PC-9 (cell line): ENCODE measurements around the gene CALCB. TPM values are rescaled to one million over a fixed set of nuclear protein-coding genes. Genes with fewer than 3 reads are reported as not detected.

ENCODE experiments used
- BruUV-seq: library from RNA; stranded (reverse); fragments of 400-500 nt; replicated peaks from 2 replicates; lab custom pipeline; 2021; lab: Mats Ljungman, UMichigan
- CTCF ChIA-PET: fragments of 300-600 bp; sonication (Branson Sonifier 250); formaldehyde crosslinking; loops from one replicate; lab custom pipeline; 2022; ENCODE audit warnings: antibody characterized with exemption; lab: Charles Lee
- POLR2A ChIA-PET: fragments of 300-600 bp; sonication (Branson Sonifier 250); formaldehyde crosslinking; loops from one replicate; lab custom pipeline; 2022; ENCODE audit warnings: antibody characterized with exemption; ENCODE audit not compliant: unreplicated experiment; lab: Charles Lee
- DNase-seq, 2 experiments: peaks; one replicate each; pipeline versions ENCODE4 v3.0.0 to v3.0.0-alpha.2; 2015 to 2022; ENCODE audit warnings: mixed read lengths in 1 of 2
- H2AFZ ChIP-seq: fragments of 200-600 bp; sonication (generic); 2 replicates; pipeline ENCODE4 v1.8.1; 2017; ENCODE audit warnings: antibody characterized with exemption
- H3F3A ChIP-seq: fragments of 200-600 bp; sonication (generic); 2 replicates; pipeline ENCODE4 v1.8.1; 2017; ENCODE audit warnings: antibody characterized with exemption, mild to moderate bottlenecking, low read depth; ENCODE audit not compliant: insufficient read depth
- H3K27ac ChIP-seq: fragments of 200-600 bp; sonication (generic); 2 replicates; pipeline ENCODE4 v1.6.1; 2016; ENCODE audit warnings: mixed run types
- H3K27me3 ChIP-seq: fragments of 200-600 bp; sonication (generic); 2 replicates; pipeline ENCODE4 v1.6.1; 2016; ENCODE audit warnings: low read depth, mixed run types; ENCODE audit not compliant: insufficient read depth
- H3K36me3 ChIP-seq: fragments of 200-600 bp; sonication (generic); 2 replicates; pipeline ENCODE4 v1.6.1; 2016; ENCODE audit warnings: low read depth, mixed run types
- H3K4me1 ChIP-seq: fragments of 200-600 bp; sonication (generic); replicated peaks from 2 replicates; pipeline ENCODE4 v1.6.1; 2016; ENCODE audit warnings: mixed run types; ENCODE audit not compliant: insufficient read depth
- H3K4me2 ChIP-seq: fragments of 200-600 bp; sonication (generic); 2 replicates; pipeline ENCODE4 v1.6.1; 2017; ENCODE audit warnings: mixed run types
- H3K4me3 ChIP-seq: fragments of 200-600 bp; sonication (generic); 2 replicates; pipeline ENCODE4 v1.6.1; 2016; ENCODE audit warnings: mixed run types
- H3K79me2 ChIP-seq: fragments of 200-600 bp; sonication (generic); 2 replicates; pipeline ENCODE4 v1.6.1; 2017; ENCODE audit warnings: low read depth, mixed run types
- H3K9me2 ChIP-seq: fragments of 200-600 bp; sonication (generic); 2 replicates; pipeline ENCODE4 v1.8.1; 2017; ENCODE audit warnings: mild to moderate bottlenecking; ENCODE audit not compliant: insufficient read depth
- H3K9me3 ChIP-seq: fragments of 200-600 bp; sonication (generic); 2 replicates; pipeline ENCODE4 v1.8.1; 2016; ENCODE audit warnings: low read depth; ENCODE audit not compliant: insufficient read depth
- H4K20me1 ChIP-seq: fragments of 200-600 bp; sonication (generic); 2 replicates; pipeline ENCODE4 v1.8.1; 2017; ENCODE audit not compliant: insufficient read depth
- CTCF ChIP-seq: fragments of 200-600 bp; sonication (generic); conservative IDR thresholded peaks from 2 replicates; pipeline ENCODE4 v1.6.1; 2017; ENCODE audit warnings: mixed run types, antibody characterized with exemption, mild to moderate bottlenecking, moderate library complexity
- EZH2 ChIP-seq: fragments of 200-600 bp; sonication (generic); IDR thresholded peaks from 2 replicates; pipeline ENCODE4 v1.8.0; 2017; ENCODE audit warnings: antibody characterized with exemption, low read depth
- intact Hi-C: fragments of 100-400 bp; cut with micrococcal nuclease; formaldehyde crosslinking; loops from one replicate; pipeline ENCODE4 v1.10.0; 2022; ENCODE audit not compliant: unreplicated experiment
- total RNA-seq: library from RNA; stranded (reverse); gene quantifications from 2 replicates; pipeline ENCODE4 v1.2.3, GENCODE V29; 2021

The CALCB gene
- total RNA-seq, 1 experiment from 2014 or later = not detected

GRCh38 chr11:15071556-15072255, 1.7 kb upstream of the CALCB start:
- no TSS peak for BruUV-seq
- intact Hi-C loops = loop anchor here (10.0 kb wide), 1 partner anchor 167 kb away; no protein-coding TSS in a partner anchor

GRCh38 chr11:15072551-15073143, 746 bp upstream of the CALCB start:
- intact Hi-C loops = loop anchor here (10.0 kb wide), 1 partner anchor 168 kb away; no protein-coding TSS in a partner anchor
- POLR2A ChIA-PET = no interaction called here
- Histone ChIP-seq H3K4me2 (no peak overlapping the region), H4K20me1 (no peaks in the 10 kb centered on the region), H3K9me3 (no peaks in the 10 kb centered on the region), H3K9me2 (no peaks in the 10 kb centered on the region), H3K4me3 (no peak overlapping the region), H3K4me1 (no peaks in the 10 kb centered on the region), H3K36me3 (no peaks in the 10 kb centered on the region), H3K27ac (no peak overlapping the region), H3F3A (no peaks in the 10 kb centered on the region), H2AFZ (no peak overlapping the region), H3K79me2 (no peaks in the 10 kb centered on the region), H3K27me3 (no peaks in the 10 kb centered on the region)
- BruUV-seq = no TSS peak
- CTCF ChIA-PET = no interaction called here
- no peak for DNase-seq
- no peak for TF ChIP-seq EZH2
- TF ChIP-seq CTCF = no peak

More at GRCh38 chr11:15071556-15072255, 1.7 kb upstream of the CALCB start:
- Histone ChIP-seq H3F3A (no peaks in the 10 kb centered on the region), H3K9me2 (no peaks in the 10 kb centered on the region), H2AFZ (no peak overlapping the region), H3K27me3 (no peaks in the 10 kb centered on the region), H4K20me1 (no peaks in the 10 kb centered on the region), H3K36me3 (no peaks in the 10 kb centered on the region), H3K4me1 (no peaks in the 10 kb centered on the region), H3K4me3 (no peak overlapping the region), H3K27ac (no peak overlapping the region), H3K79me2 (no peaks in the 10 kb centered on the region), H3K4me2 (no peak overlapping the region), H3K9me3 (no peaks in the 10 kb centered on the region)
- DNase-seq = no peak
- POLR2A ChIA-PET = no interaction called here
- TF ChIP-seq CTCF (no peak), EZH2 (no peak)
- CTCF ChIA-PET = no interaction called here

GRCh38 chr11:15074206-15075161, 1.1 kb downstream of the CALCB start:
- H3K27ac ChIP-seq = no peak overlapping the region
- ChIA-PET CTCF (no interaction called here), POLR2A (no interaction called here)
- no peaks in the 10 kb centered on the region for H3K79me2 ChIP-seq
- H3K9me3 ChIP-seq = no peaks in the 10 kb centered on the region
- H3K36me3 ChIP-seq = no peaks in the 10 kb centered on the region
- H3K4me2 ChIP-seq = no peak overlapping the region
- no peak overlapping the region for H2AFZ ChIP-seq
- BruUV-seq = no TSS peak
- no peaks in the 10 kb centered on the region for H3K9me2 ChIP-seq
- DNase-seq = peak in 1 of 2 experiments; percentile 33
- no peaks in the 10 kb centered on the region for H3K4me1 ChIP-seq
- H3K27me3 ChIP-seq = no peaks in the 10 kb centered on the region
- H4K20me1 ChIP-seq = no peaks in the 10 kb centered on the region
- intact Hi-C loops = loop anchor here (10.0 kb wide), 1 partner anchor 170 kb away; no protein-coding TSS in a partner anchor
- TF ChIP-seq CTCF (peak; percentile 78), EZH2 (no peak)
- no peak overlapping the region for H3K4me3 ChIP-seq
- H3F3A ChIP-seq = no peaks in the 10 kb centered on the region
